RPMI7951 (cell line): Measurements from ENCODE around the gene CWC25. TPM values are rescaled to one million over a fixed set of nuclear protein-coding genes. Genes with fewer than 3 reads are reported as not detected.
A peak's percentile ranks its signal among the peaks of the same experiment; 100 is the strongest.

Experiments
- DNase-seq: peaks from one replicate; pipeline ENCODE4 v3.0.0-alpha.2; 2012; ENCODE audit warnings: low read depth
- total RNA-seq: library from RNA; depleted of rRNA; stranded (reverse); fragments of >200 nt; shearing (Covaris generic); gene quantifications from 2 replicates; pipeline ENCODE4 v1.2.3, GENCODE V29; 2014; rRNA removed

The CWC25 gene
- 7.2 and 7.6 TPM in 2 replicates for total RNA-seq

DNA sequence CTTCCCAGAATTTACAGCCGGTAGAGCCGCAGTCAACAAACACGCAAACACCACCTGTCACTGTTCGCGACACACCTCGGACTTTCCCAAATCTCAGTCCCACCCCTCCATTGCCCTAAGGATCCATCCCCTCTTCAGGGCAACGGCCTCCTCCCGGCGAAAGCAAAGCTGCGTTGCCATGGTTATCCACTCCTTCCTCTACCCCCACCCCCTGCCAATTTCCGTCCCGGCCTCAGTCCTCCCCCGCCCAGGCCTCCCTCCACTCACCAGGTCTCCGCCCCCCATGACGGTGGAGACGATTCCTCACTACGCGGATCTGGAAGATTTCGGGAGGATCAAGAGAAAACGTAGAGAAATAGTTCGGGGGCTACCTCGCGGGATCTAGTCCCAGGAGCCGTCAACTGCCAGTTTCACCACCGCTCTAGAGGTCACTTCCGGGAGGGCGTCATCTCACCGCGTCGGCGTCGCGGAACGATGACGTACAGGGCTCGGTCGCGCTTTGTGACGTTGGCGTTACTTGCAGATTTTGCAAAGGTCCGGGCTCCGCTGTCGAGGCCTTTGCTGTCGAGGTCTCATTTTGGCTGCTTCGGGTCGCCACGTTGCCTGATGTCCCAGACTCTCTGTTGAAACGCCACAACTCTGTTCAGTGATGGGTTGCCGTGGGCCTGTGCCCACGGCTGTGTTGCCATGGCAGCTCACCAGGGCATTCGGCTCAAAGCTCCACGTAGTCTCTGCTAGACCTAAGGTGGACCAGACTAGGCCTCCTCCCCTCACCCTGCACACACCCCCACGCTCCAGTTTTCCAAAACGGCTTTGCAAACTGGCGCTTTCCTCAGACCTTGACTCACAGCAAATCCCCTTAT, at the start of gene CWC25:
CWC25 (minus strand) TSS at position 423 of the 863 bp plus-strand sequence; CDS start at position 285, 138 bp downstream.
- peak; percentile 91 for DNase-seq

GRCh38 chr17:38873640-38874380, 48.7 kb upstream of the CWC25 start:
- DNase-seq, result no peak

DNA sequence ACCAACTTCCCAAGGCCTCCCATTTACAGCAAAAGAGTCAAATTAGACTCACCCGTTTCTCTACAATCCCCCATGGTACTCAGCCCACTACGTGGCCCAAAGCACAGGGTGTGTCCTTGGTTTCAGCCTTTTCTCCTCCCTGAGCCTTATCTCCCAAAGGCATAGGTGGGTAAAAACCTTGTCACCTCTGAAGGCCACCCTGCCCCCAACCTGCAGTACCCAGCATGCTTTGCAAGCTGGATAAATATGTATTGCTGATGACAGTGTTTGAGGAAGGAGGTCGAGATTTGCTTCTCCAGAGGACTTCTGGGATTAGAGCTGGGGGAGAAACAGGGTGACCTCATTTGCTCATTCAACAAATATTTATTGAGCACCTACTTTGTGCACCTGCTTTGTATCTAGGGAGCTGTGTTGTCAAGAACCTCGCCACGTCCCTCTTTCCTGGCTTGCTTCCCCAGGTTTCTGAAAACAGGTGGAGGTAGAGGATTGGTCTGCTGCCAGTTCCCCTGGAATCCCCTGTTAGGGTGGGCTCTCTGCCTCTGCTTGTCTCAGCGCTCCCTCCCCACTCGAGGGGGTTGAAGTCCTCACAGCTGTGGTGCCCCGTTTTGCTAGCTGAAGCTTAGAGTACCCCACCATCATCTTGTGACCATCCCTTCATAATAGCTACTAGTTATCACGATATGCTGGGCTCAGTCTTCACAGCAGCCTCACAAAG, 47.7 kb upstream of the CWC25 start:
- no peak for DNase-seq

DNA sequence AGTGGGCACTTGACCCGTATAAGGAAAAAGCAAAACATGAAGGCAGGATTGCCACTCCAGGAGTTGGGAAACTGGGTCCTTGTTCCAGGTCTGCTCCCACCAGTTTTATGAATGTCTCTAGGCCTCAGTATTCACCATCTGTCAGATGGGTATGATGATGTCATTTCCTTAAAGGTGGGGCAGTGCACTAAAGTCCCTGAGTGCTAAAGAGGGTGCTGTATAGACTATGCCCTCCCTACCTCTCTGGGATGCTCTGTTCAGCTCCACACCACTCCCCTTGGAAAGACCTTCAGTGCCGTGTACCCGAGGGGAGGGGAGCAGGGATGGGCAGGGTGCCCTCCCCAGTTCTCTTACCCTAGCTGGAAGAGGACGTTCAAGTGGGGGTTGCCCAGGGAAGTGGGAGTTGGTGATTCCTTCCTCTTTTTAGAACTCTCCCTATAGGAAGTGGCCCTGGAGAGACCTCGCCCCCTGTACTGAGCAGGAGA, 46.9 kb upstream of the CWC25 start:
- no peak for DNase-seq

- DNase-seq, result peak; percentile 79
Measured at GRCh38 chr17:38871247-38872015, 46.3 kb upstream of the CWC25 start.

GRCh38 chr17:38870259-38871165, 45.4 kb upstream of the CWC25 start:
- DNase-seq, result peak; percentile 65

- peak; percentile 88 for DNase-seq
Measured at GRCh38 chr17:38869526-38870258, 44.6 kb upstream of the CWC25 start, which contains the start of gene LASP1. Gene LASP1, plus strand, starts transcription at chr17:38870058. Its CDS starts 132 bp downstream, at chr17:38870190.

- DNase-seq, result peak; percentile 83
Measured at GRCh38 chr17:38868817-38869525, 43.9 kb upstream of the CWC25 start.

DNA sequence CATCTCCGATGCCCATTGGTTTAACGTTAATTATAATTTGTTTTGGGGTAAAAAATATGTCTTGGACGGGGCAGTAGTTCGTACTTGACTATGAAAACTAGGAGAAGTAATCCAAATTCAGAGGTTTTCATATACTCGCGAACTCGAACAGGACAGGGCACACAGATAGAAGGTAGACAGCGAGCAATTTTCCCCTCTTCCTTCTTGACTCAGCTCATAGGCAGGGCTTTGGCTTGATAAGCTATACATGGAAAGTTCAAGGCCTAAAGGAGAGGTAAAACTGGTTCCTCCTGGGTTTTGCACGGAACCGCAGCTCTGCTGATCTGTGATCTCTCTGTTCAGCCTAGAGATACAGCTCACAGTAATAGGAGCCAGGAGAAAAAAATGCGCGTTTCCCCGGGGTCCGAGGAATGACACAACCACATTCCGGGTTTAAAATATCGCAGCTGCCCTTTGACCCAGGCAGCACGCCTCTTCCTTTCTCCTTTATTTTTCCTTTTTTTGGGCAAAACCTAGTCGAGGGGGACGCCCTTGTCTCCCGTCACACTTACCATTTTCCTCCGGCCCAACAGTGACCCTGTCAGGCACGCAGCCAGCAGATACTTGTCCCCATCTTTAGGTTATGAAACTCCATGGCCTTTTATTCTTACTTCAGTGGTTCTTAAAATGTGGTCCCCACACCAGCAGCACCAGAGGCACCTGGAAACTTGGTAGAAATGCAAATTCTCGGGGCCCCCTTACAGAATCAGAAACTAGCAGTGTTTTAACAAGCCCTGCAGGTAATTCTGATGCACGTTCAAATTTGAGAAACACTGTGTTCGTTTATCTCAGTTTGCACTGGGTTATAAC, 43.1 kb upstream of the CWC25 start:
- peak; percentile 63 for DNase-seq

DNA sequence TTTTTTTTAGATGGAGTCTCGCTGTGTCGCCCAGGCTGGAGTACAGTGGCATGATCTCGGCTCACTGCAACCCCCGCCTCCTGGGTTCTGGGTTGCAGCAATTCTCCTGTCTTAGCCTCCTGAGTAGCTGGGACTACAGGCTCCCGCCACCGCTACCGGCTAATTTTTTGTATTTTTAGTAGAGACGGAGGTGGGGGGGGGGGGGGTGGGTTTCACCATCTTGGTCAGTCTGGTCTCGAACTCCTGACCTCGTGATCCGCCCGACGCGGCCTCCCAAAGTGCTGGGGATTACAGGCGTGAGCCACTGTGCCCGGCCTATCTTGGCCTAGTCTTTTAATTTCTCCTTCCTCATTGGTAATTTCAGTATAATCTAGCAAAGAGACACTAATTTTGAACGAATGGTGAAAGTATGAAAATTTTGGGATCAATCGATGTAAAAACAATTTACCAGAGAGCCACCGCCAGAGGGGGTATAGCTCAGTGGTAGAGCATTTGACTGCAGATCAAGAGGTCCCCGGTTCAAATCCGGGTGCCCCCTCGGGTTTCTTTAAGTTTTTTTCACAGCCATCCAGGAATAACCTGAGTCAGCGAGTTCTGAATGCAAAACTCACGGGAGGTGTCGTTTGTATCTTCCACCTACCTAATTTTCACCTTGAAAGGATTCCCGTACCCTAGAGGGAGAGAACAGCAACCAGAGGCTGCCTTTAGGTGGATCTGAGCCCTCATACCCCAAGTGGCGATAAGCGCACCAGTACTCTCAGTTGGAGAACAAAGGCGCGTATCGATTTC, 42.3 kb upstream of the CWC25 start:
- peak; percentile 68 for DNase-seq

DNA sequence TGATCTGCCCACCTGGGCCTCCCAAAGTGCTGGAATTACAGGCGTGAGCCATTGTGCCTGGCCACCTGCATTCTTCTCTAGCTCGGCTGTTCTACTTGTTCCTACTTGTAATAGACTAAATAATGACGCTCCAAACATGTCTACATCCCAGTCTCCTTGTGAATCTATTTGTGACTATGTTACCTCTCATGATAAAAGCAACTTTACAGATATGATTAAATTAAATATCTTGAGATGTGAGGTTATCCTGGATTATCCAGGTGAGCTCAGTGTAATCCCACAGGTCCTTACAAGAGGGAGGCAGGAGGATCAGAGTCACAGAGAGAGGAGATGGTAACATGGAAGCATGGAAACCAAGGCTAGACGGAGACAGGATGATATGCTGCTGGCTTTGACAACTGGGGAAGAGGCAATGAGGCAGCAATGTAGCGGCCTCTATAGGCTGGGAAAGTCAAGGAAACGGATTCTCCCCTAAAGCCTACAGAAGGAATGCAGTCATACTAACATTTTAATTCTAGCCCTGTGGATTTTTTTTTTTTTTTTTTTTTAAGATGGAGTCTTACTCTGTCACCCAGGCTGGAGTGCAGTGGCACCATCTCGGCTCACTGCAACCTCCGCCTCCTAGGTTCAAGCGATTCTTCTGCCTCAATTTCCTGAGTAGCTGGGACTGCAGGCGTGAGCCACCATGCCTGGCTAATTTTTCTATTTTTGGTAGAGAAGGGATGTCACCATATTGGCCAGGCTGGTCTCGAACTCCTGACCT, 39.7 kb upstream of the CWC25 start:
- peak; percentile 65 for DNase-seq

DNA sequence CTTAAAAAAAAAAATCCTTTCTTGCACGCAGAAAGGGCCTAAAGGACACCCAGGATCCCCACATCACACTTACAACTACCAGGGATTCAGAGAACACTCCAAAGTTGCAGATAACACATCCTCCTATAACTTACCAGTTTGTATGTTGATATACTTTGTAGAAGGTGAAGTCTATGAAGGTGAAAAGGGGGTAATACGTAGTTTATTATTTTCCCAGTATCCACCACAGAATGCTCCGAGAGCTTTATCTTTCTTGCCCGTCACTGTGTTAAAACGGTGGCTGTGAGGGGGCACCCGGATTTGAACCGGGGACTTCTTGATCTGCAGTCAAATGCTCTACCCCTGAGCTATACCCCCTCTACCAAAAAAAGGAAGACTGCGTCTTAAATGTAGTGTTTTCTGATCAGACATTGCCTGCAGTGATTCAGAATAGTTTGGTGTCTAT, 36.3 kb upstream of the CWC25 start:
- no peak for DNase-seq

DNA sequence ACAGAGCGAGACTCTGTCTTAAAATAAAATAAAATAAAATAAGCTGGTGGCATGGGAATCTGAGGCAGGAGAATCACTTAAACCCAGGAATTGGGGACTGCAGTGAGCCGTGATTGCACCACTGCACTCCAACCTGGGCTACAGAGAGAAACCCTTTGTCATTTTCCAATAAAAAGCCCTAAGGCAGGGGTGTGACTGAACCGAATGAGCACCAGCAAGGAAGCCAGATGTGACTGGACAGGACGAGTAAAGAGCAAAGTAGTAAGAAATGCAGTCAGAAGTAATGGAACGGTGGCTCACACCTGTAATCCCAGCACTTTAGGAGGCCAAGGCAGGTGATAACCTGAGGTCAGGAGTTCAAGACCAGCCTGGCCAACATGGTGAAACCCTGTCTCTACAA, 32.1 kb upstream of the CWC25 start:
- DNase-seq, result peak; percentile 37

GRCh38 chr17:38855101-38855714, 30.1 kb upstream of the CWC25 start:
- DNase-seq, result peak; percentile 83
